Measurements from ENCODE around the gene S1PR4.

The S1PR4 gene, protein sequence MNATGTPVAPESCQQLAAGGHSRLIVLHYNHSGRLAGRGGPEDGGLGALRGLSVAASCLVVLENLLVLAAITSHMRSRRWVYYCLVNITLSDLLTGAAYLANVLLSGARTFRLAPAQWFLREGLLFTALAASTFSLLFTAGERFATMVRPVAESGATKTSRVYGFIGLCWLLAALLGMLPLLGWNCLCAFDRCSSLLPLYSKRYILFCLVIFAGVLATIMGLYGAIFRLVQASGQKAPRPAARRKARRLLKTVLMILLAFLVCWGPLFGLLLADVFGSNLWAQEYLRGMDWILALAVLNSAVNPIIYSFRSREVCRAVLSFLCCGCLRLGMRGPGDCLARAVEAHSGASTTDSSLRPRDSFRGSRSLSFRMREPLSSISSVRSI

GRCh38 chr19:3178377-3178972, at the start of gene S1PR4:
S1PR4 (plus strand) TSS chr19:3178769; CDS start chr19:3178793, 24 bp downstream.
- DNase-seq (ENCODE audit: low read depth) = no peak

DNA sequence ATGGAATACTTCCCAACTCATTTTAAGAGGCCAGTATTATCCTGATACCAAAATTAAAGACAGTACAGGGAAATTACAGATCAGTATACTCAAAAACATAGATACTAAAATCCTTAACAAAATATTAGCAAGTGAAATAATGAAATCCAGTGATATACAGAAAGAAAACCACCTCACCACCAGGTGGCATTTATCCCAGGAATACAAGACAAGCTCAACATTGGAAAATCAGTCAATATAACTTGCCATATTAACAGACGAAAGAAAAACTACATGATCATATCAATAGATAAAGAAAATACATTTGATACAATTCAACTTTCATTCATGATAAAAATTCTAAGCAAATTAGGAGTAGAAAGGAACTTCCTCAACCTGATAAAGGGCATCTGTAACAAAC, 49.5 kb upstream of the S1PR4 start:
- peak; percentile 56 for DNase-seq (ENCODE audit: low read depth)

- no peak for DNase-seq (ENCODE audit: low read depth)
Measured at GRCh38 chr19:3131168-3131567, 47.4 kb upstream of the S1PR4 start.

GRCh38 chr19:3132971-3133792, 45.4 kb upstream of the S1PR4 start:
- DNase-seq (ENCODE audit: low read depth) = no peak

- no peak for DNase-seq (ENCODE audit: low read depth)
Measured at GRCh38 chr19:3133793-3134116, 44.8 kb upstream of the S1PR4 start.

DNA sequence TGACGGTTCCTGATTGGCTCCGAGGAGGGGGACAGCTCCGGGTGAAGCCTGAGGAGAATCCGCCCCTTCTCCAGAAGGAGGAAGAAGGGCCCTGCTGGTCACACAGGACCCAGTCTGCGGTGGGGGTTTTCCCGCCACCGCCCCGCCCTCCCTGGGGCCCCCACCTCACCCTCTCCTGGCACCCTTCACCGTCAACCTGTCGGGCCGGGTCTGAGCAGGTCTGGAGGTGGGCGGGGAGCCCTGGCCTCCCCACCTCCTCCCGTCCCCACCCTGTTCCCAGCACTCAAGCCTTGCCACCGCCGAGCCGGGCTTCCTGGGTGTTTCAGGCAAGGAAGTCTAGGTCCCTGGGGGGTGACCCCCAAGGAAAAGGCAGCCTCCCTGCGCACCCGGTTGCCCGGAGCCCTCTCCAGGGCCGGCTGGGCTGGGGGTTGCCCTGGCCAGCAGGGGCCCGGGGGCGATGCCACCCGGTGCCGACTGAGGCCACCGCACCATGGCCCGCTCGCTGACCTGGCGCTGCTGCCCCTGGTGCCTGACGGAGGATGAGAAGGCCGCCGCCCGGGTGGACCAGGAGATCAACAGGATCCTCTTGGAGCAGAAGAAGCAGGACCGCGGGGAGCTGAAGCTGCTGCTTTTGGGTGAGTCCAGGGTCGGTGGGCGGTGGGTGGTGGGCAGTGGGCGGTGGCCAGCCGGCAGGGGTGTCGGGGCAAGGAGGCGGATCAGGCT, 42.4 kb upstream of the S1PR4 start, which contains the start of gene GNA15:
GNA15 (plus strand) TSS at position 73 of the 723 bp plus-strand sequence; CDS start at position 491, 418 bp downstream.
- no peak for DNase-seq (ENCODE audit: low read depth)

DNA sequence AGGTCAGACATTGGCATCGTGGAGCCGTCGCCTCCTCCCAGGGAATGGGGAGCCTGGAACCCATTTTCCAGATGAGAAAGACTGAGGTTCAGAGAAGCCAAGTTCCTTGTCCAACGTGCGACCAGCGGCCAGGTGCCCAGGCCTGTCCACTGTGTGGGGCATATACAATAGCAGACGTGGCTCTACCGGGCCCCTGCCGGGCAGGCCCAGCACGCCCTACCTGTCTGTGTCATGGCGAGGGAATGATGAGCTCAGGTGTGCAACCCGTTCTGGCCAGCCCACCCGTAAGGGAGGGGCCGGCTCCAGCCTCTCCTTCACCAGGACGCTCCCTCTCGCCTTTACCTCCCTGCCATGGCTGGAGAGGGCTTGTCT, 41.9 kb upstream of the S1PR4 start:
- no peak for DNase-seq (ENCODE audit: low read depth)

GRCh38 chr19:3137119-3137518, 41.5 kb upstream of the S1PR4 start:
- no peak for DNase-seq (ENCODE audit: low read depth)

GRCh38 chr19:3138268-3138667, 40.3 kb upstream of the S1PR4 start:
- DNase-seq (ENCODE audit: low read depth) = no peak

DNA sequence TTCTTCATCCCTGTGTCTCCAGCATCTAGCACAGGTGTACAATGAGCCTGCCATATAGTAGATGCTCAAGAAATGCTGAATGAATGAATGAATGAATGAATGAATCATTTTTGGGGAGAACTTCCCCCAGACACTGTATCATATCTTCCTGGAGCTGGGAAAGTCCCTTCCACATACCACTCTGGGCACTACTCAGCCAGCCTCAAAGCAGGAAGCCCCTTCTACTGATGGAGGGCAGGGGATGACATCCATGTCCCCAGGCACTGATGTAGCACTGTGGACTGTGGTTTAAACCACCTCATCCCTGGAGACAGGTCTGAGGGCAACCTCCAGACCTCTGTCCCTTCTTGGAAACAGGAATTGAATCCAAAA, 37.9 kb upstream of the S1PR4 start:
- DNase-seq (ENCODE audit: low read depth) = no peak

GRCh38 chr19:3142292-3142670, 36.3 kb upstream of the S1PR4 start:
- peak; percentile 75 for DNase-seq (ENCODE audit: low read depth)

GRCh38 chr19:3142781-3143337, 35.7 kb upstream of the S1PR4 start:
- DNase-seq (ENCODE audit: low read depth) = no peak

GRCh38 chr19:3145909-3146676, 32.5 kb upstream of the S1PR4 start:
- no peak for DNase-seq (ENCODE audit: low read depth)

- DNase-seq (ENCODE audit: low read depth) = no peak
Measured at GRCh38 chr19:3146677-3147100, 31.9 kb upstream of the S1PR4 start.

GRCh38 chr19:3148503-3148902, 30.1 kb upstream of the S1PR4 start:
- no peak for DNase-seq (ENCODE audit: low read depth)

DNA sequence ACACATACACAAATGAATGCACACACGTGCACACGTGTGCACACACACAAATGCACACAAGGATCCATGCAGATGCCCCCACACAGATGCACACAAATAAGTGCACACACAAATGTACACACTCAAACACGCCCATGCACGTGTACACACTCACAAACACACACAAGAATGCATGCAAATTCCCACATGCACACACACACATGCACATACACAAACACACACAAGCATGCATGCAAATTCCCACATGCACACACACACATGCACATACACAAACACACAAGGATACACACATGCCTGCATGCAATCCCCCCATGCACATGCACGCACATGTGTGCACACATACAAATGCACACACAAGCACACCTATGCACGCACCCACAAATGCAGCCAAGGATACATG, 29.5 kb upstream of the S1PR4 start:
- DNase-seq (ENCODE audit: low read depth) = no peak

GRCh38 chr19:3149526-3150505, 28.8 kb upstream of the S1PR4 start:
- no peak for DNase-seq (ENCODE audit: low read depth)

- no peak for DNase-seq (ENCODE audit: low read depth)
Measured at GRCh38 chr19:3150739-3151329, 27.7 kb upstream of the S1PR4 start.

- no peak for DNase-seq (ENCODE audit: low read depth)
Measured at GRCh38 chr19:3151563-3152418, 26.8 kb upstream of the S1PR4 start.

Data from fibroblast of gingiva (primary cell).